SU-DHL-6 (cell line): ENCODE measurements around the gene CACNA1B.

Source experiments
- H2AFZ ChIP-seq: fragments of 200-600 bp; sonication (generic); 2 replicates; pipeline ENCODE4 v1.6.1; 2014; ENCODE audit warnings: low read depth, mild to moderate bottlenecking, moderate library complexity, mixed read lengths, antibody characterized with exemption, low read length; ENCODE audit not compliant: severe bottlenecking
- H3F3A ChIP-seq: fragments of 200-600 bp; shearing (Covaris generic); 2 replicates; pipeline ENCODE4 v1.6.0; 2016; ENCODE audit warnings: antibody characterized with exemption, mild to moderate bottlenecking; ENCODE audit not compliant: insufficient read depth
- H3K27ac ChIP-seq: fragments of 200-600 bp; sonication (generic); 2 replicates; pipeline ENCODE4 v1.5.1; 2016; ENCODE audit warnings: low read depth, mild to moderate bottlenecking, low read length, moderate library complexity, mixed read lengths
- H3K27me3 ChIP-seq: fragments of 200-600 bp; sonication (generic), shearing (Covaris generic); 2 replicates; pipeline ENCODE4 v1.6.0; 2014; ENCODE audit warnings: mild to moderate bottlenecking, low read length
- H3K36me3 ChIP-seq: fragments of 200-600 bp; sonication (generic); 2 replicates; pipeline ENCODE4 v1.6.1; 2014; ENCODE audit warnings: mild to moderate bottlenecking, low read length, mixed read lengths
- H3K4me2 ChIP-seq: fragments of 300-600, 200-600 bp; shearing (Covaris generic), sonication (generic); 2 replicates; pipeline ENCODE4 v1.6.0; 2014; ENCODE audit warnings: low read length, low read depth, mild to moderate bottlenecking; ENCODE audit not compliant: poor library complexity, severe bottlenecking
- H3K4me3 ChIP-seq: fragments of 200-600 bp; sonication (generic); 2 replicates; pipeline ENCODE4 v1.5.1; 2014; ENCODE audit warnings: antibody characterized with exemption, low read length, mild to moderate bottlenecking, mixed read lengths; ENCODE audit not compliant: insufficient read depth, poor library complexity, severe bottlenecking
- H3K79me2 ChIP-seq: fragments of 200-600 bp; sonication (generic); 2 replicates; pipeline ENCODE4 v1.6.1; 2014; ENCODE audit warnings: mild to moderate bottlenecking, low read length, moderate library complexity; ENCODE audit not compliant: insufficient read depth
- H3K9ac ChIP-seq: fragments of 200-600 bp; sonication (generic); 2 replicates; pipeline ENCODE4 v1.7.0; 2014; ENCODE audit warnings: mild to moderate bottlenecking, low read length
- H3K9me2 ChIP-seq: fragments of 200-600 bp; sonication (generic); replicated peaks from 2 replicates; pipeline ENCODE4 v1.6.1; 2014; ENCODE audit warnings: low read length; ENCODE audit not compliant: insufficient read depth
- H3K9me3 ChIP-seq: fragments of 200-600 bp; sonication (generic); 2 replicates; pipeline ENCODE4 v1.6.1; 2014; ENCODE audit warnings: low read length, mixed read lengths; ENCODE audit not compliant: insufficient read depth
- H4K20me1 ChIP-seq: fragments of 200-600 bp; sonication (generic); 2 replicates; pipeline ENCODE4 v1.6.1; 2014; ENCODE audit warnings: low read depth, mild to moderate bottlenecking, antibody characterized with exemption, low read length, moderate library complexity, mixed read lengths
- CTCF ChIP-seq: fragments of 200-600 bp; sonication (generic); IDR thresholded peaks from one replicate; pipeline ENCODE4 v1.5.1; 2017; ENCODE audit warnings: antibody characterized with exemption, mild to moderate bottlenecking, low read length, moderate library complexity; ENCODE audit not compliant: insufficient read depth, poor library complexity, severe bottlenecking
- EZH2phosphoT487 ChIP-seq: fragments of 200-600 bp; sonication (generic), shearing (Covaris generic); conservative IDR thresholded peaks from 2 replicates; pipeline ENCODE4 v1.6.1; 2018; ENCODE audit warnings: mild to moderate bottlenecking, antibody characterized with exemption, low read length, moderate library complexity, mixed read lengths

CACNA1B gene

DNA sequence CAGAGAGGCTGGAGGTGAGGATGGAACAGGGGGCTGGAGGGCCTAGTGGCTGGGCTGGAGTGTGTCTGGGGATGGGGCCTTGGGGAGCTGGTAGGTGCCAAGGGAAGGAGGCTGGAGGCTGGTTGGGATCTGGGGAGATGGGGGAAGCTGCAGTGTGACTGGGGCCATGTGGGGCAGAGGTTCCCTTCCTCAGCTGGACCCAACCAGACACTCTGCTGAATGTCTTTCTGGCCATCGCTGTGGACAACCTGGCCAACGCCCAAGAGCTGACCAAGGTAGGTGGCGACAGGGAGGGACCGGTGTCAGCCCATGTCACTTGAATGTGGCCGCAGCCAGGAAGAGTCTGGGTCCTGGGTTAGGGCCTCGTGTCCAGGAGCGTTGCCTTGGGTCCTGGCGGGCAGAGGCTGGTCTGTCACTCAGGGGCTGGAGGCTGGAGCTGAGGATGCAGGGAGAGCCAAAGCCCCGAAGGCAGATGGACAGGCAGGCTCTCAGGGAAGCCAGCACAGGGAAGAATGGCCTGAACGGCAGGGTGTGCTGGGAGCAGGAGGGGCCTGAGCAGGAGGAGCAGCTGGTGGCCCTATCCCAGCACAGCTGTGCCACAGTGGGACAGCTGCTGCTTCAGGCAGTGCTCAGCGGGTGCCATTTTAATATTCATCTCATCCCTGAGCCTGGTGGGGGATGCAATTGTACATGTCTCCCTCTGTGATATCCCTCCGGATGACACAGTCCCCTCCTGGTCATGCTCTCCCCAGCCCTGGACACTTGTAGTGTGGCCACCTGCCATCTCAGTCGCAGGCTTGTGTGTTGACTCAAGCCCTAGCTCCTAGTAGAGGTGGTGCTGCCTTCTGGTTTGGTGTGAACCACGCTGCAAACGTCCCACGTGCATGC is 132.5 kb downstream of the CACNA1B start:
- Histone ChIP-seq H3K36me3 (no peaks in the 10 kb centered on the region), H2AFZ (no peak overlapping the region), H3F3A (no peaks in the 10 kb centered on the region), H3K79me2 (no peaks in the 10 kb centered on the region), H3K27ac (no peak overlapping the region), H3K27me3 (no peaks in the 10 kb centered on the region), H3K9me3 (no peaks in the 10 kb centered on the region), H4K20me1 (no peaks in the 10 kb centered on the region), H3K9ac (no peak overlapping the region), H3K4me2 (no peak overlapping the region), H3K9me2 (no peaks in the 10 kb centered on the region), H3K4me3 (no peak overlapping the region)
- TF ChIP-seq EZH2phosphoT487 = no peak
- TF ChIP-seq CTCF = no peak

GRCh38 chr9:138010861-138011260 is 133.3 kb downstream of the CACNA1B start:
- H3K27me3 ChIP-seq = no peaks in the 10 kb centered on the region
- H3K9me3 ChIP-seq = no peaks in the 10 kb centered on the region
- no peak overlapping the region for H3K4me3 ChIP-seq
- H2AFZ ChIP-seq = no peak overlapping the region
- no peak overlapping the region for H3K4me2 ChIP-seq
- H3K27ac ChIP-seq = no peak overlapping the region
- no peak overlapping the region for H3K9ac ChIP-seq
- H4K20me1 ChIP-seq = no peaks in the 10 kb centered on the region
- no peaks in the 10 kb centered on the region for H3F3A ChIP-seq
- no peaks in the 10 kb centered on the region for H3K36me3 ChIP-seq
- H3K9me2 ChIP-seq = no peaks in the 10 kb centered on the region
- H3K79me2 ChIP-seq = no peaks in the 10 kb centered on the region
- TF ChIP-seq CTCF = no peak
- no peak for TF ChIP-seq EZH2phosphoT487

- no peak overlapping the region for H3K9ac ChIP-seq
- no peaks in the 10 kb centered on the region for H4K20me1 ChIP-seq
- no peak overlapping the region for H3K4me3 ChIP-seq
- no peaks in the 10 kb centered on the region for H3K9me3 ChIP-seq
- no peak for TF ChIP-seq EZH2phosphoT487
- no peak for TF ChIP-seq CTCF
- no peaks in the 10 kb centered on the region for H3F3A ChIP-seq
- no peaks in the 10 kb centered on the region for H3K36me3 ChIP-seq
- no peaks in the 10 kb centered on the region for H3K79me2 ChIP-seq
- no peaks in the 10 kb centered on the region for H3K27me3 ChIP-seq
- no peak overlapping the region for H3K4me2 ChIP-seq
- H3K9me2 ChIP-seq = no peaks in the 10 kb centered on the region
- no peak overlapping the region for H3K27ac ChIP-seq
- no peak overlapping the region for H2AFZ ChIP-seq
Measured at GRCh38 chr9:138011951-138012500, 134.4 kb downstream of the CACNA1B start.
